GM12874 (cell line): Measurements from ENCODE around the gene ZBTB11.

ENCODE experiments used
- CTCF ChIP-seq: IDR thresholded peaks from 2 replicates; pipeline ENCODE4 v1.5.1; 2011; ENCODE audit warnings: low read depth, mild to moderate bottlenecking, control low read depth, low read length, moderate library complexity; ENCODE audit not compliant: insufficient read depth

The ZBTB11 gene

GRCh38 chr3:101671014-101671413 lies 5.9 kb downstream of the ZBTB11 start:
- TF ChIP-seq CTCF, result no peak

- no peak for TF ChIP-seq CTCF
Observed at GRCh38 chr3:101667844-101668243, 9.1 kb downstream of the ZBTB11 start.

- no peak for TF ChIP-seq CTCF
Observed at GRCh38 chr3:101667331-101667730, 9.6 kb downstream of the ZBTB11 start.

GRCh38 chr3:101665851-101666250 lies 11.1 kb downstream of the ZBTB11 start:
- TF ChIP-seq CTCF, result no peak

- no peak for TF ChIP-seq CTCF
Observed at GRCh38 chr3:101665357-101665756, 11.6 kb downstream of the ZBTB11 start.

- TF ChIP-seq CTCF, result no peak
Observed at GRCh38 chr3:101660714-101661113, 16.2 kb downstream of the ZBTB11 start.

- TF ChIP-seq CTCF, result no peak
Observed at GRCh38 chr3:101656651-101657050, 20.3 kb downstream of the ZBTB11 start.

- no peak for TF ChIP-seq CTCF
Observed at GRCh38 chr3:101646726-101647125, 30.2 kb downstream of the ZBTB11 start.
